Natural killer cell (primary cell): ENCODE results near the gene BMF. TPM values are rescaled to one million over a fixed set of nuclear protein-coding genes. Genes with fewer than 3 reads are reported as not detected.

Experiments
- ATAC-seq, 3 donors: fragments of 150-1000 bp in 2 of 3; fragments of 200-7000 bp in 1 of 3; cut with Tn5 transposase; 1 replicate in 1 of 3; 2 replicates in 2 of 3; pipeline ENCODE4 v1.10.0; 2021; ENCODE audit warnings: mild to moderate bottlenecking in 2 of 3, moderate library complexity in 2 of 3
- DNase-seq, 2 donors: peaks; one replicate each; pipeline versions ENCODE4 v3.0.0 to v3.0.0-alpha.2; 2013 to 2021; ENCODE audit warnings: mixed read lengths in 1 of 2
- H3K27ac ChIP-seq: one replicate; pipeline ENCODE4 v1.5.1; 2013; ENCODE audit warnings: mild to moderate bottlenecking, low read length
- H3K27me3 ChIP-seq: one replicate; pipeline ENCODE4 v1.6.1; 2013; ENCODE audit warnings: low read length; ENCODE audit not compliant: control insufficient read depth, insufficient read depth
- H3K36me3 ChIP-seq: one replicate; pipeline ENCODE4 v1.6.1; 2013; ENCODE audit warnings: low read length; ENCODE audit not compliant: control insufficient read depth, insufficient read depth
- H3K4me1 ChIP-seq: one replicate; pipeline ENCODE4 v1.6.1; 2013; ENCODE audit warnings: low read length; ENCODE audit not compliant: control insufficient read depth, insufficient read depth
- H3K4me3 ChIP-seq: one replicate; pipeline ENCODE4 v1.5.1; 2013; ENCODE audit warnings: low read length
- H3K9me3 ChIP-seq: one replicate; pipeline ENCODE4 v1.6.1; 2013; ENCODE audit warnings: low read length; ENCODE audit not compliant: control insufficient read depth, insufficient read depth
- H3K27ac Mint-ChIP-seq, 2 donors: one replicate each; pipeline ENCODE4 v1.8.0; 2022; ENCODE audit warnings: mild to moderate bottlenecking in 2 of 2, mixed read lengths in 2 of 2, moderate library complexity in 1 of 2
- H3K27me3 Mint-ChIP-seq, 2 donors: one replicate each; pipeline ENCODE4 v1.8.0; 2022; ENCODE audit warnings: low read depth in 2 of 2, mixed read lengths in 2 of 2
- H3K36me3 Mint-ChIP-seq: one replicate; pipeline ENCODE4 v1.8.0; 2022; ENCODE audit warnings: mixed read lengths
- H3K4me1 Mint-ChIP-seq, 2 donors: one replicate each; pipeline ENCODE4 v1.8.0; 2022; ENCODE audit warnings: mixed read lengths in 2 of 2
- H3K4me3 Mint-ChIP-seq: one replicate; pipeline ENCODE4 v1.8.0; 2022; ENCODE audit warnings: mild to moderate bottlenecking, moderate library complexity, mixed read lengths
- H3K9me3 Mint-ChIP-seq, 2 donors: one replicate each; pipeline ENCODE4 v1.8.0; 2022; ENCODE audit warnings: mixed read lengths in 2 of 2
- WGBS: methylation state at CpG from one replicate; pipeline ENCODE4 v1.1.7; 2013; ENCODE audit warnings: missing lambda C conversion rate; ENCODE audit not compliant: insufficient coverage; 5-methylcytosine and 5-hydroxymethylcytosine counted together
- intact Hi-C: fragments of 100-400 bp; cut with micrococcal nuclease; formaldehyde crosslinking; loops from one replicate; pipeline ENCODE4 v1.14.2; 2022
- total RNA-seq, 4 donors: library from RNA; stranded (reverse); fragments of 120-200 nt in 1 of 4; gene quantifications; one replicate each; pipeline versions ENCODE4 v1.2.3 to v1.2.4, GENCODE V29; 2013 to 2022
- TF ChIP-seq, protein P1 (sequence below): fragments of 200-600 bp; IDR thresholded peaks from one replicate; pipeline ENCODE4 v1.8.0; 2022; ENCODE audit warnings: antibody characterized with exemption

Gene BMF
- total RNA-seq, 3 donors from 2014 or later (not counting 1 experiment from before 2014, with no cell fraction given) = 7.6 to 10.5 (median 9.8) TPM

DNA sequence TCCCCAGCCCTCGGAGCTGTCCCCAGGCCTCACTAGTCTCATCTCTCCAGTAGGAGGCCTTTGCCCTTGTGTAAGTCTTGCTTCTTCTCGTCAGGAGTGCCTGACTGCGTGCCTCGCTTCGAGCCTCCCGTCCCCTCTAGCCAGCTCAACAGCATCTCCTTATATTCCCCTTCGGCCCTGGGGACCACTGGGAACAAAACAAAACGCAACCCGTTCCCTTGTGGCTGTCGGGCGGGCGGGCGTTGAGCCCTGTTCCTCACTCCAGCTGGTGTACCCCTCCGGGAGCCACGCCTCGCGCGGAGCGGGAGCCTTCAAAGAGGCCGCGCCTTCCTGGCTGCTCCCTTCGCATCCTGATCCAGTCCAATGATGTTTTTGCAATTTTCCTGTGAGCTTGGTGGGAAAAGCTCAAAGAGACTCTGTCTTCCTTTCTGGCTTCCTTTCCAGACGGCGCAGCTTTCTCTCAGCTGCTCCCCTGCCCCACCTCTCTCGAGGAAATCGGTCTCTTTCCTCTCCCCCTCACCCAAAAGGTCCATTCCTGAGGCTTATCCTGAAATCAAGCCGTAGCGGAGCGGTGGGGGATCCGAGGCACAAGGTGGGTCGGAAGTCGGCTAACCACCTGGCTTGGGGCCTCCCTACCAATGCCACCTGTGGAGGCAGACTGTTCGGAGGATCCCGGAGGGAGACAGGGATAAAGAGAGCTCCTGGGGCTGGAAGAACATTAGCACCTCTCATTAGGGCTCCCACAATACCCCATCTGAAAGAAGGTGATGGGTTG, 36.3 kb downstream of the BMF start:
- Histone ChIP-seq H3K36me3 (no peaks in the 10 kb centered on the region), H3K9me3 (no peaks in the 10 kb centered on the region), H3K27ac (no peak overlapping the region), H3K27me3 (no peaks in the 10 kb centered on the region), H3K4me1 (peaks cover 11% of the 10 kb centered on the region), H3K4me3 (no peak overlapping the region)
- DNase-seq (no peak), ATAC-seq (no peak)
- H3K4me3 Mint-ChIP-seq = no peak overlapping the region
- H3K4me1 Mint-ChIP-seq = peaks cover 10 to 12% of the 10 kb centered on the region in 2 donors
- intact Hi-C loops = no loop called here
- H3K27ac Mint-ChIP-seq = no peak overlapping the region
- H3K36me3 Mint-ChIP-seq = no peaks in the 10 kb centered on the region
- 79% methylated on average over 34 of the region's 34 CpGs for WGBS
- TF ChIP-seq, protein P1, sequence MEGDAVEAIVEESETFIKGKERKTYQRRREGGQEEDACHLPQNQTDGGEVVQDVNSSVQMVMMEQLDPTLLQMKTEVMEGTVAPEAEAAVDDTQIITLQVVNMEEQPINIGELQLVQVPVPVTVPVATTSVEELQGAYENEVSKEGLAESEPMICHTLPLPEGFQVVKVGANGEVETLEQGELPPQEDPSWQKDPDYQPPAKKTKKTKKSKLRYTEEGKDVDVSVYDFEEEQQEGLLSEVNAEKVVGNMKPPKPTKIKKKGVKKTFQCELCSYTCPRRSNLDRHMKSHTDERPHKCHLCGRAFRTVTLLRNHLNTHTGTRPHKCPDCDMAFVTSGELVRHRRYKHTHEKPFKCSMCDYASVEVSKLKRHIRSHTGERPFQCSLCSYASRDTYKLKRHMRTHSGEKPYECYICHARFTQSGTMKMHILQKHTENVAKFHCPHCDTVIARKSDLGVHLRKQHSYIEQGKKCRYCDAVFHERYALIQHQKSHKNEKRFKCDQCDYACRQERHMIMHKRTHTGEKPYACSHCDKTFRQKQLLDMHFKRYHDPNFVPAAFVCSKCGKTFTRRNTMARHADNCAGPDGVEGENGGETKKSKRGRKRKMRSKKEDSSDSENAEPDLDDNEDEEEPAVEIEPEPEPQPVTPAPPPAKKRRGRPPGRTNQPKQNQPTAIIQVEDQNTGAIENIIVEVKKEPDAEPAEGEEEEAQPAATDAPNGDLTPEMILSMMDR = no peak
- H3K27me3 Mint-ChIP-seq = peaks cover 0 to 11% of the 10 kb centered on the region in 2 donors
- H3K9me3 Mint-ChIP-seq = no peaks in the 10 kb centered on the region

DNA sequence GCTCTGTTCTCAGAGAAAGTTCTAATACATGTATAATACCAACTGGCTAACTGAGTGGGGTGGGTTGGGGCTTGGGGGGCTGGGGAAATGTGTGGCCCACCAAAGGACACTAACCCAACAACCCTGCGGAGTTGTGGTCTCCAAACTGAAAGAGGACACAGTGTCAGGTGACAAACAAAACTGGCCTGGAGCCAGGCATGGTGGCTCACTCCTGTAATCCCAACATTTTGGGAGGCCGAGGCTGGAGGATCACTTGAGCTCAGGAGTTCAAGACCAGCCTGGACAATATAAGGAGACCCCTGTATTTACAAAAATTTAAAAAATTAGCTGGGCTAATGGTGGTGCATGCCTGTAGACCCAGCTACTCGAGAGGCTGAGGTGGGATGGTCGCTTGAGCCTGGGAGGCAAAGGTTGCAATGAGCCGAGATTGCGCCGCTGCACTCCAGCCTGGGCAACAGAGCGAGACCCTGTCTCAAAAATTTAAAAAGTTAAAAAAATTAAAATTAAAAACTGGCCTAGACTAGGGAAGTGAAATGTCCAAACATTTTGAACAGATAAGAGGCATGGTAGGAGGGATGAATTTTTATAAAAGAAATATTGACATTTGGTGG, 38.0 kb downstream of the BMF start:
- H3K4me1 ChIP-seq = peaks cover 11% of the 10 kb centered on the region
- H3K27ac ChIP-seq = no peak overlapping the region
- ATAC-seq (no peak), DNase-seq (no peak)
- H3K4me1 Mint-ChIP-seq = peaks cover 10 to 12% of the 10 kb centered on the region in 2 donors
- no peaks in the 10 kb centered on the region for H3K36me3 Mint-ChIP-seq
- no peak overlapping the region for H3K4me3 Mint-ChIP-seq
- TF ChIP-seq, protein P1 = no peak
- peaks cover 0 to 9% of the 10 kb centered on the region in 2 donors for H3K27me3 Mint-ChIP-seq
- H3K36me3 ChIP-seq = no peaks in the 10 kb centered on the region
- no peaks in the 10 kb centered on the region for H3K9me3 Mint-ChIP-seq
- no peak overlapping the region for H3K27ac Mint-ChIP-seq
- H3K9me3 ChIP-seq = no peaks in the 10 kb centered on the region
- H3K4me3 ChIP-seq = no peak overlapping the region
- 90% methylated on average over 8 of the region's 8 CpGs for WGBS
- intact Hi-C loops = no loop called here
- H3K27me3 ChIP-seq = no peaks in the 10 kb centered on the region

DNA sequence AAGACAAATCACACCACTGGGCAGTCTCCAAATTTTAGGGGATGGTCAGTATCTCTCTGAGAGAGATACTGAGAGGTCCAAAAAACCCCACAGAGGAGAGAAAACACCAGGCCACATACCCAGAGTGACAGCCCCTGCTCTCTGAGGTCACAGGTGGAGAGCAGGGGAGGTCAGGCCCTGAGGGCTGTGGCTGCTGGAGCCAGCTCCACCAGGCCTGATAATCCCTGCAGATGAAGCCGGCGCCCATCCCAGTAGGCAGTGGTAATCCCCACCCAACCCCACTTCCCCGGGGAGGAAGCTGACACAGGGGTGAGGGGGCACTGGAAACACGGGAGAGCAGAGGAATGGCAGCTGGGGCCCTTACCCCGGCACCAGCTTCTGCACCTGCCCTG, 38.5 kb downstream of the BMF start:
- Mint-ChIP-seq H3K27me3 (peaks cover 0 to 8% of the 10 kb centered on the region in 2 donors), H3K4me1 (peaks cover 10 to 12% of the 10 kb centered on the region in 2 donors), H3K9me3 (no peaks in the 10 kb centered on the region), H3K4me3 (no peak overlapping the region), H3K27ac (no peak overlapping the region), H3K36me3 (no peaks in the 10 kb centered on the region)
- Histone ChIP-seq H3K4me3 (no peak overlapping the region), H3K27ac (no peak overlapping the region), H3K4me1 (peaks cover 13% of the 10 kb centered on the region), H3K36me3 (no peaks in the 10 kb centered on the region), H3K27me3 (no peaks in the 10 kb centered on the region), H3K9me3 (no peaks in the 10 kb centered on the region)
- WGBS = 62% methylated on average over 5 of the region's 5 CpGs
- intact Hi-C loops = no loop called here
- no peak for DNase-seq
- TF ChIP-seq, protein P1 = no peak
- no peak for ATAC-seq
